NCI-H187 (cell line): ENCODE data around the gene IFITM10.
"Not testable (repeated sequence)": the region's sequence is repeated elsewhere in the genome, so short reads cannot be mapped to it uniquely, and the experiment has no call there.

Experiments
- DNase-seq, 2 experiments: peaks; one replicate each; lab custom pipeline; 2025; lab: John Stamatoyannopoulos, UW

IFITM10 gene

DNA sequence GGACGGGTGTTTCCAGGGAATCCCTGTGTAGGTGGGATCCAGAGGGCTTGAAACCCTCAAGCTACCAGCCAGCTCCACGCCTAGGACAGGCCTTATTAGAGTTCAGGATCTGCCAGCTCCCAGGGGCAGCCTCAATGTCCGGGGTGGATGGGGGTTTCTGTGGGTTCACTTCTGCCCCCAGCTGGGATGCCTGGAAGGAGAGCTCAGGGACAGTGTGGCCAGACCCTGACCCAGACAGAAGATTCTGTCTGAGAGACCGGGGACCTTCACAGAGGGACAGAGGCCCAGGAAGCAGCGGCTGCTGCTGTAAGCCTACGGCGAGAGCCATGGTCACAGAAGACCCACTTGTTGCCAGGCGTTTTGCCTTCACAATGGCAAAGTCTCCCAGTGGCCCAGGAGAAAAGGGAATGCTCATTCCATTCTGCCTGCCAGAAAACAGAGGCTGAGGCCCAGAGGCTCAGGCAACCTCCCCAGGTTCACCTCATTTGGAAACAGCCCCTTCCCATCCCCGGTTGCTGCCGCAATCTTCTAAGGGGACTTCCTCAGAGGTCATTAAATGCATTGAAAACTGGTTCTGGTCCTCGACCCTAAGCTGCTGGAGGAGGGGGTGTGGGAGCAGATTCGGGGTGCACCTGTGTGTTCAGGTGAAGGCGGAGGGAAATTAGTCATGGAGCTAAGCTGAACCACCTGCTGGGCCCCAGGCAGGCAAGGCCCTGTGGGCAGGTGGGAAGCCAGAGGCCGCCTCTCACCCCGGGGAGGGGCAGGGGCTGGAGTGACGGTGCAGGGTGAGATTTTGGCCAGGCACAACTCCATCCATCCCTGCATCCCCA lies 58.3 kb downstream of the IFITM10 start:
- DNase-seq: no peak

DNA sequence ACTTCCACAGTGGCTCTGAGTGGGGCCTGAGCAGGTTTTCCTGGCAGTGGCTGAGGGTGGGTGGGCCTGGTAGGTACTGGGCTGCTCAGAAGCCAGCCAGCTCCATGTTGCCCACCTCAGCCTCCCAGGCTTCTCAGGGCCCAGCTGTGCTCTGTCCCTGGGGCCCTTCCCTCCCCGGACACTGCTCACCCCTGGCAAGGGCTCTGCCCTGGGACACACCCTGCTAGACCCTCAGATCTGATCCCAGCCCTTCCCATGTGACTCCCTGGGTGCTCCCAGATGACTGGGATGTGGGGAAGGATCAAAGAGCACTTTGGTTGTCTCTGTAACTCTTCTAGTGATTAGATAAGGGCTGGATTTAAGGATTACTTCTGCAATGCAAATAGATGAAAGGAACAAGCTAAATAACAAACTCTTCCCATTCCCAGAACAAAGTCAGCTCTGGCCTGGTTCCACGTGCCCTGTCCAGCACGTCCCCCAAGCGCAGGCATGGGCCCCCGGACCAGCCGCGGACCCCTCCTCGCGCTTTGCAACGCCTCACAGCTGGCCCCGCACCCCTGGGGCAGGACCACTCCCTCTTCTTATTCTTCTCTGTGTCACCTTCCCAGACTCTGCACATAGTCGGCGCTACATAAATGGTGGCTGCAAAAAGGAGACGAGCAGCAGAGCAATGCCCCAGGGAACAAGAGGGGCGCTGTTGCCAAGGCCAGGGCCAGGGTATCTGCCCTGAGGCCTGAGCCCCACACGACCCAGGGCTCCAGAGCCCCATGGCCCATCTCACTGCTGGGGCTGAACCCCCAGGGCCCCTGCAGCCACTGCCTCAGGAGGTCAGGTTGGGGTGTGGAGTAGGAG lies 59.1 kb downstream of the IFITM10 start:
- no peak for DNase-seq

DNA sequence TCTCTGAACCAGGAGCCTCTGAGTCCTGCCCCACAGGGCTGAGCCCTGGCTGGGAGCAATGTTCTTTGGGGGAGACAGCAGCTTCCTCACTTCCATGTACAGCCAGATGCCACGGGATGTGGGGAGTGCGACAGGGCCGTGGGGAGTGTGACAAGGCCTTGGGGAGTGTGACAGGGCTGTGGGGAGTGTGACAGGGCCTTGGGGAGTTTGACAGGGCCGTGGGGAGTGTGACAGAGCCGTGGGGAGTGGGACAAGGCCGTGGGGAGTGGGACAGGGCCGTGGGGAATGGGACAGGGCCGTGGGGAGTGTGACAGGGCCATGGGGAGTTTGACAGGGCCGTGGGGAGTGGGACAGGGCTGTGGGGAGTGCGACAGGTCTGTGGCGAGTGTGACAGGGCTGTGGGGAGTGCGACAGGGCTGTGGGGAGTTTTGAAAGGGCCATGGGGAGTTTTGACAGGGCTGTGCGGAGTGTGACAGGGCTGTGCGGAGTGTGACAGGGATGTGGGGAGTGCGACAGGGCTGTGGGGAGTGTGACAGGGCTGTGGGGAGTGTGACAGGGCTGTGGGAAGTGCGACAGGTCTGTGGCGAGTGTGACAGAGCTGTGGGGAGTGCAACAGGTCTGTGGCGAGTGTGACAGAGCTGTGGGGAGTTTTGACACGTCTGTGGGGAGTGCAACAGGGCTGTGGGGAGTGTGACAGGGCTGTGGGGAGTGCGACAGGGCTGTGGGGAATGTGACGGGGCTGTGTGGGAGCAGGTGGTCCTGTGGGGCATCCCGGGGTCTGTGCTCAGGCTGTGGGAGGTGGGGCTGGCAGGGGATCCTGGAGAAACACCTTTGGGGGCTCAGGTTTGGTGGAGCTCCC lies 60.0 kb downstream of the IFITM10 start:
- no peak for DNase-seq

DNA sequence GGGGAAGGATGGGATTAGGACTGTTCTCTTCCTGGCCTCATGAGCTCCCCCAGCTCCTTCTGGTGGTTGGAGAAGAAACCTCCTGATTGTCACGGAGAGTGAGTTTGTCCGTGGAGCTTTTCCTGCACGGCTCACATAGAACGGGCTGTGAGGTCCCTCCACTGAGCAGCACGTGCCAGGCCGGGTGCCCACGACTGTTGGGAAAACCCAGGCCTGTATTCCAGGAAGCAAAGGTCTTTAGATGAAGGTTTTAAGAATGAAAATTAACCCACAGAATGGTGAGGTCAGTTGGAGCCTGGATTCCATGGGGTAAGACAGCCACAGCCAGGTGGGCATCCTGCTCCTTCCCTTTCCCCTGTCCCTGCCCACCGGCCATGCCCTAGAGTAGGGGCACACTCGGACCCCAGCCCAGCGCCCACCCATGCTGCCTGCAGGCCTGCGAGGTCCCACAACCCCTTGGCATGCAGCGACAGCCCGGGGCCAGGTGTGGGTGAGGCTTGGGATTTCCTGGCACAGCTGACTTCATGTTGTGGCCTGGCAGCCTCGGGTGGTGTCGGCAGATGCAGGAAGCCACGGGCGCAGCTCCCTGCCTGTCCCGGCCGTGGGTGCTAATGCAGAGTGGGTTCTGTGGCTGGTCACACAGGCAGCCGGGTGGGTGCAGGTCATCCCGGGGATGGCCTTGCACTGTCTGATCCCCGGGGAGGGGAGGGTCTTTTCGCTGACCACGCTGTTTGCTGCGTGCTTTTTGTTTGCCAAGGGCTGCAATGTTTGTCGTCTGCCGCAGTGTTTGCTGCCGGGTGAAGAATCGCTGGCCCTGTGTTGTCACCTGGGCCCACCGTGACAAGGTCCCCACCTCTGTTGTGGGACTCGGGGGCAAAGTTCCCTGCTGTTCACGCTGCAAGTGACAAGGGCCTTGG lies 60.9 kb downstream of the IFITM10 start:
- not testable (repeated sequence) for DNase-seq

DNA sequence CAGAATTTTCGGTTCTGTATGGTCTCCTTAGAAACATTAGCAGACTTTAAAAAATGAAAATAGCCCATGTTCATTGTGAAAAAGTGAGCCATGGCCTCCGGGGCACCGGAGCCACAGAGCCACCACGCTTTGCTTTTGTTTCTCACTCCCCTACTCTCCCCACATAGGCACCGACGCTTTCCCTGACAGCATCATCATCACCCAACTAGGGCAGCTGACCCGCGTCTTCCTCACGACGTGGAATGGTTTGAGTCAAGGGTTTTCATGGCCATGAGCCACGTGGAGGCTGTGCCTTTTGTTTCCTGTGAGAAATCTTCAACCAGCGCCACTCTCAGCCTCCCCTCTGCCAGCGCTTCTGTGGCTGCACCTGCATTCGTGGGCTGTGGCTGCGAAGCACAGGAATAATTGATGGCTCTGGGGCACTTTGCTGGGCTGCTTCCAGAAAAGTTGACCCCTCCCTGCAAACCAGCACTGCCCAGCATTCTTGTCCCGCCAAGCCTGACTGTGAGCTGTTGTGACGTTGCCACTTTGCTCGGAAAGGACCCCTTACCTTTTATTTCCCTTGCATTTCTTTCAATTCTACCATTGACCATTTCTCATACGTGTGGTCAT lies 62.0 kb downstream of the IFITM10 start:
- not testable (repeated sequence) for DNase-seq

DNA sequence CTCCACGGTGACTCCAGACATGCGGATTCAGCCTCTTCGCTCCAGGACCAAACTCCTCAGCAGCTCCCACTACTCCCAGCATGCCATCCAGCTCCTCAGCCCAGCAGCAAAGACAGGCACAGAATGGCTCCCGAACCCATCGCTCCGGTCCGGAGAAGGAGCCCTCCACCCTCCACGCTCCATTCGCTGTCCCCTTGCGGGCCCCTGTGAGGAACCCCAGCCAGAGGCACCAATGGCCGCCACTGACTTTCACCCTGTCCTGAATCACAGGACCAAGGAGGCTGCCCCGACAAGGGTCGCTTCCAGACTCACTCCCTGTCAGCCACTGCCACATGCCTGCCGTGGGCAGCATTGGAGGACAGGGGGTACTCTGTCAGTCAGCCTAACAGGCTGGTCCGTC lies 64.2 kb downstream of the IFITM10 start:
- not testable (repeated sequence) for DNase-seq

DNA sequence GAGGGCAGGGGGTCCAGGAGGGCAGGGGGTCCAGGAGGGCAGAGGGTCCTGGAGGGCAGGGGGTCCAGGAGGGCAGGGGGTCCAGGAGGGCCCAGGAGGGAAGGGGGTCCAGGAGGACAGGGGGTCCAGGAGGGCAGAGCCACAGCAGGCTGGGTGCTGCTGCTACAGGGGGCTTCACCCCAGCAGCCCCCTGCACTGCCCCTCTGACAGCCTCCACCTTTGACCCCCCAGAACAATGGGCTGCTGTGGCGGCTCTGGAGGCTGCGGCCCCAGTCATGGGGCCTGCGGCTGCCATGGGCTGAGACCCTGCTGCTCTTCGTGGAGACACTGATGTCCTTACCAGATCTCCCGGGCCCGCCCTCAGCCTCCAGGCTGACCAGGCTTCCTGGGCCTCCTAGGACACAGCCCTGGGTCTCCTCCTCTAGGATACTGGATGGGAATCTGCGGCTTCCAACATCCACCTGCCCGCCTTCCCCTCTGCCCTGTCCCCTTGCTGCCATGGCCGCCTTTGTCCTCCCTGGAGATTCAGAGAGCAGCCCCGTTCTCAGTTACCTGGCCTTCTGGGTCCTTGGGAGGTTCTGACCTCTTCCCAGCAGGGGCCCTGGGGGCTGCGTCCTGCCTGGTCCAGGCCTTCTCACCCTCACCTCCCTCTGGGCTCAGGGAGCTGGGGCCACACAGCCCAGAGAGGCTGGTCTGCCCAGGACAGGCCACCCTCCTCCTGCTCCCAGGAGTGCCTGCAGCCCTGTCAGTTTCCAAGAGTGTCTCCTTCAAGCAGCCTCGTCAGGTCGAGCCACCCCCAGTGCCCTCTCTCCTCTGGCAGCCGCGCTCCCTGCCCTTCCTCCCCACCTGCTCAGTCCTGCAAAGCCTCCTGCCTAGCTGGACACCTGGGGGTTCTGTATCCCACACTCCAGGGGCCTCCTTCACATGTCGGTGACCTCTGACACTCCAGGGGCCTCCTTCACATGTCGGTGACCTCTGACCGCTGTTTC lies 65.2 kb downstream of the IFITM10 start:
- DNase-seq: not testable (repeated sequence)

DNA sequence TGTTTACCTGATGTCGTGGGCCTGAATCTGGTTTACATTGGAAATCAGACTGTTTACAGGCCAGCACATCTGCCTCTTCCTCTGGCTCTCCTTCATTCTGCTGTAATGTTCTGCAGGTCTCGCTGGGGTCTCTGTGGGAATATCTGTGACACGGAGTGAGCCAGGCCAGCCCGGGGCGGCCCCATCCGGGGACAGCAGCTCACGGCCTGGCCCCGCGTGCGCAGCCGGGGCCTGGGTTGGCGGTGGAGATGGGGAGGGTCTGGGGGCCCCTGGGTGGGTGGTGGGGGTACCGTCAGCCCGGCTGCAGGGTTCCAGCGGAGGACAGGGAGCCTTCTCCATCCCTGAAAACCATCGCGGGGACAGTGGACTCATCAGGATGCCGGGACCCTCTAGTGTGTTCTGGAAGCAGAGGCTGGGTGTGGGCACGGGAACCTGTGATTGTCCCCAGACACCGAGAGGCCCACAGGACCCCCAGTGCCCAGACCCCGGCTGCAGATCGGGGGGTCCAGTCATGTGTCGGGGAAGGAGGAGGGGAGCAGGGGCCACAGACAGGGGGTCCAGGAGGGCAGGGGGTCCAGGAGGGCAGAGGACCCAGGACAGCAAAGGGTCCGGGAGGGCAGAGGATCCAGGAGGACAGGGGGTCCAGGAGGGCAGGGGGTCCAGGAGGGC lies 66.4 kb downstream of the IFITM10 start:
- not testable (repeated sequence) for DNase-seq

DNA sequence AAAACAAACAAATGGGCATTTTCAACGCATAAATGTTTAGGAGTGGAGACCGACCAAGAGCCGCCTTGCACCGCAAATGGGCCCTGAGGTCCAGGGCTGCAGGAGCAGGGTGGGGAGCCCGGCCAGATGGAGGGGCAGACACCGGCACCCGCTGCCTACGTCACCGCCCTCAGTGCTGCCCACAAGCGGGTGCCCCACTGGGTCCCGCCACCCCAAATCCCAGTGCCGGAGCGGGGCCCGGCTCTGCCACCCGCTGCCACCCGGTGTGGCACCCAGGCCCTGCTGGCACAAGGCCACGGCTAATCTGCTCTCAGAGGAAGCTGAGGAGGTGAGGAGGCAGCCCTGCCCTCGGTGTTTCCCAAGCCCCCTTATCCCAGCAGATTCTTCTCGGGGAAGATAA lies 67.2 kb downstream of the IFITM10 start:
- DNase-seq: not testable (repeated sequence)
